H9 (cell line): ENCODE results near the gene RBMS3. TPM values are rescaled to one million over a fixed set of nuclear protein-coding genes. Genes with fewer than 3 reads are reported as not detected.

ENCODE experiments used
- DNase-seq: peaks from one replicate; pipeline ENCODE4 v3.0.0-alpha.2; 2017
- H2AFZ ChIP-seq: one replicate; pipeline ENCODE4 v1.6.1; 2013; ENCODE audit warnings: mild to moderate bottlenecking, low read length, control low read depth, moderate library complexity
- H2AK5ac ChIP-seq: 2 replicates; pipeline ENCODE4 v1.6.1; 2013; ENCODE audit warnings: low read length, control low read depth, mixed read lengths; ENCODE audit not compliant: insufficient read length
- H2BK120ac ChIP-seq: one replicate; pipeline ENCODE4 v1.6.1; 2013; ENCODE audit warnings: low read depth, mild to moderate bottlenecking, low read length, control low read depth, inconsistent platforms; ENCODE audit not compliant: poor library complexity, severe bottlenecking
- H2BK12ac ChIP-seq: 2 replicates; pipeline ENCODE4 v1.6.1; 2013; ENCODE audit warnings: low read length, control low read depth, mixed read lengths, low read depth; ENCODE audit not compliant: insufficient read length
- H2BK15ac ChIP-seq: 2 replicates; pipeline ENCODE4 v1.6.1; 2013; ENCODE audit warnings: low read depth, low read length, control low read depth
- H2BK20ac ChIP-seq: one replicate; pipeline ENCODE4 v1.6.1; 2013; ENCODE audit warnings: low read depth, mild to moderate bottlenecking, low read length, control low read depth, inconsistent platforms; ENCODE audit not compliant: poor library complexity, severe bottlenecking
- H2BK5ac ChIP-seq: 2 replicates; pipeline ENCODE4 v1.6.1; 2013; ENCODE audit warnings: low read length, control low read depth, mixed read lengths; ENCODE audit not compliant: insufficient read length
- H3K14ac ChIP-seq: 2 replicates; pipeline ENCODE4 v1.6.1; 2013; ENCODE audit warnings: low read length, control low read depth; ENCODE audit not compliant: insufficient read depth
- H3K18ac ChIP-seq: 2 replicates; pipeline ENCODE4 v1.6.1; 2013; ENCODE audit warnings: low read depth, mild to moderate bottlenecking, mixed read lengths, low read length, control low read depth; ENCODE audit not compliant: insufficient read length
- H3K23ac ChIP-seq: 2 replicates; pipeline ENCODE4 v1.6.1; 2013; ENCODE audit warnings: low read length, control low read depth, mixed read lengths, low read depth; ENCODE audit not compliant: insufficient read length
- H3K23me2 ChIP-seq: 2 replicates; pipeline ENCODE4 v1.6.1; 2013; ENCODE audit warnings: low read depth, mild to moderate bottlenecking, mixed read lengths, low read length, control low read depth; ENCODE audit not compliant: insufficient read length, poor library complexity, severe bottlenecking
- H3K27ac ChIP-seq: 2 replicates; pipeline ENCODE4 v1.5.1; 2013; ENCODE audit warnings: low read length, control low read depth, mixed read lengths, low read depth; ENCODE audit not compliant: insufficient read length
- H3K27me3 ChIP-seq: 2 replicates; pipeline ENCODE4 v1.6.1; 2013; ENCODE audit warnings: low read length, control low read depth, inconsistent platforms; ENCODE audit not compliant: insufficient read depth
- H3K4ac ChIP-seq: 2 replicates; pipeline ENCODE4 v1.6.1; 2013; ENCODE audit warnings: low read depth, mild to moderate bottlenecking, control low read depth, inconsistent platforms, low read length, moderate library complexity
- H3K4me1 ChIP-seq: 2 replicates; pipeline ENCODE4 v1.6.1; 2013; ENCODE audit warnings: low read length, control low read depth, inconsistent platforms; ENCODE audit not compliant: insufficient read depth
- H3K4me2 ChIP-seq: 2 replicates; pipeline ENCODE4 v1.6.1; 2013; ENCODE audit warnings: low read length, control low read depth, mixed read lengths; ENCODE audit not compliant: insufficient read length, insufficient read depth
- H3K56ac ChIP-seq: 2 replicates; pipeline ENCODE4 v1.6.1; 2013; ENCODE audit warnings: low read depth, mild to moderate bottlenecking, mixed read lengths, low read length, control low read depth; ENCODE audit not compliant: insufficient read length
- H3K79me1 ChIP-seq: 2 replicates; pipeline ENCODE4 v1.6.1; 2013; ENCODE audit warnings: low read depth, mild to moderate bottlenecking, moderate library complexity, low read length, control low read depth, inconsistent platforms; ENCODE audit not compliant: insufficient read depth, poor library complexity, severe bottlenecking
- H3K79me2 ChIP-seq: 2 replicates; pipeline ENCODE4 v1.6.1; 2013; ENCODE audit warnings: low read length, control low read depth, inconsistent platforms; ENCODE audit not compliant: insufficient read depth
- H3K9ac ChIP-seq: 2 replicates; pipeline ENCODE4 v1.6.1; 2013; ENCODE audit warnings: low read length, control low read depth, mixed read lengths; ENCODE audit not compliant: insufficient read length; ENCODE audit errors: extremely low read depth
- H3K9me3 ChIP-seq: one replicate; pipeline ENCODE4 v1.6.1; 2013; ENCODE audit warnings: low read depth, low read length, inconsistent platforms; ENCODE audit not compliant: control insufficient read depth
- H3T11ph ChIP-seq: one replicate; pipeline ENCODE4 v1.6.1; 2013; ENCODE audit warnings: mild to moderate bottlenecking, low read length, control low read depth, inconsistent platforms
- H4K20me1 ChIP-seq: one replicate; pipeline ENCODE4 v1.6.1; 2013; ENCODE audit not compliant: control insufficient read depth, insufficient read length, insufficient read depth
- H4K5ac ChIP-seq: 2 replicates; pipeline ENCODE4 v1.6.1; 2013; ENCODE audit warnings: low read depth, mild to moderate bottlenecking, mixed read lengths, low read length, control low read depth; ENCODE audit not compliant: insufficient read length
- H4K8ac ChIP-seq: replicated peaks from 2 replicates; pipeline ENCODE4 v1.6.1; 2013; ENCODE audit warnings: low read length, control low read depth, mixed read lengths, low read depth; ENCODE audit not compliant: insufficient read length
- H4K91ac ChIP-seq: 2 replicates; pipeline ENCODE4 v1.6.1; 2013; ENCODE audit warnings: low read depth, mild to moderate bottlenecking, moderate library complexity, mixed read lengths, low read length, control low read depth; ENCODE audit not compliant: insufficient read length
- H3K27ac Mint-ChIP-seq, 3 experiments: 2 replicates in 2 of 3; 3 replicates in 1 of 3; pipeline ENCODE4 v1.8.0; 2020 to 2021; ENCODE audit warnings: mixed read lengths in 3 of 3, mild to moderate bottlenecking in 1 of 3, moderate library complexity in 1 of 3
- H3K27me3 Mint-ChIP-seq: 2 replicates; pipeline ENCODE4 v1.8.0; 2021; ENCODE audit warnings: low read depth, mild to moderate bottlenecking, moderate library complexity, mixed read lengths
- H3K36me3 Mint-ChIP-seq, 3 experiments: 2 replicates in 2 of 3; 3 replicates in 1 of 3; pipeline ENCODE4 v1.8.0; 2020 to 2021; ENCODE audit warnings: low read depth in 3 of 3, mixed read lengths in 3 of 3; ENCODE audit not compliant: insufficient read depth in 1 of 3
- H3K4me1 Mint-ChIP-seq, 2 experiments: 2 replicates each; pipeline ENCODE4 v1.8.0; 2020; ENCODE audit warnings: mixed read lengths in 2 of 2
- H3K4me3 Mint-ChIP-seq, 2 experiments: 2 replicates in 1 of 2; 3 replicates in 1 of 2; pipeline ENCODE4 v1.8.0; 2020 to 2021; ENCODE audit warnings: mild to moderate bottlenecking in 2 of 2, mixed read lengths in 2 of 2, moderate library complexity in 1 of 2
- H3K9me3 Mint-ChIP-seq, 2 experiments: 2 replicates in 1 of 2; 3 replicates in 1 of 2; pipeline ENCODE4 v1.8.0; 2020; ENCODE audit warnings: mild to moderate bottlenecking in 2 of 2, mixed read lengths in 2 of 2, moderate library complexity in 1 of 2
- CTCF ChIP-seq: fragments of 200-600 bp; sonication (generic); conservative IDR thresholded peaks from 3 replicates; pipeline ENCODE4 v1.8.0; 2021; ENCODE audit warnings: antibody characterized with exemption, mild to moderate bottlenecking
- WGBS: extraction: QIAGEN DNeasy Blood & Tissue Kit; methylation state at CpG from one replicate; pipeline ENCODE4 v1.1.7; 2013; ENCODE audit warnings: missing lambda C conversion rate, low lambda C conversion rate, mixed read lengths; ENCODE audit not compliant: insufficient read length; ENCODE audit errors: extremely low coverage; 5-methylcytosine and 5-hydroxymethylcytosine counted together
- total RNA-seq: library from RNA; stranded (reverse); gene quantifications from 2 replicates; pipeline ENCODE4 v1.2.1, GENCODE V29; 2021

Gene RBMS3
- total RNA-seq, 1 experiment from 2014 or later = 8.1 TPM

- Histone ChIP-seq H3K4me2 (no peak overlapping the region), H3K79me2 (no peaks in the 10 kb centered on the region), H4K20me1 (no peaks in the 10 kb centered on the region), H3K23ac (no peak overlapping the region), H3K14ac (no peak overlapping the region), H3T11ph (no peak overlapping the region), H3K4me1 (no peaks in the 10 kb centered on the region), H3K27ac (no peak overlapping the region), H3K27me3 (no peaks in the 10 kb centered on the region), H3K9ac (no peak overlapping the region), H2BK20ac (no peak overlapping the region), H2AFZ (no peak overlapping the region), H2BK15ac (no peak overlapping the region), H2AK5ac (no peak overlapping the region), H4K5ac (no peak overlapping the region), H4K91ac (no peak overlapping the region), H2BK12ac (no peak overlapping the region), H3K9me3 (no peaks in the 10 kb centered on the region), H3K56ac (no peak overlapping the region), H3K4ac (no peak overlapping the region), H3K23me2 (no peaks in the 10 kb centered on the region), H3K18ac (no peak overlapping the region), H3K79me1 (no peaks in the 10 kb centered on the region), H2BK120ac (no peak overlapping the region), H4K8ac (no peak overlapping the region), H2BK5ac (no peak overlapping the region)
- DNase-seq = no peak
- no peaks in the 10 kb centered on the region for H3K36me3 Mint-ChIP-seq
- H3K4me1 Mint-ChIP-seq = no peaks in the 10 kb centered on the region
- H3K27me3 Mint-ChIP-seq = no peaks in the 10 kb centered on the region
- H3K27ac Mint-ChIP-seq = no peak overlapping the region
- WGBS = no CpG with 5 or more reads among the region's 2 CpGs
- TF ChIP-seq CTCF = no peak
- no peaks in the 10 kb centered on the region; a peak in 1 of 5 replicates for H3K9me3 Mint-ChIP-seq
- no peak overlapping the region for H3K4me3 Mint-ChIP-seq
Observed at GRCh38 chr3:29901097-29901496, 620.2 kb downstream of the RBMS3 start.
